Right ventricle myocardium inferior (tissue), 1 donor: ENCODE results near the gene CD164. TPM values are rescaled to one million over a fixed set of nuclear protein-coding genes. Genes with fewer than 3 reads are reported as not detected.
A peak's percentile ranks its signal among the peaks of the same experiment; 100 is the strongest.

Experiments used
- ATAC-seq: fragments of 200-7000 bp; cut with Tn5 transposase; one replicate; pipeline ENCODE4 v1.9.1; 2020; ENCODE audit warnings: mild to moderate bottlenecking, moderate library complexity
- DNase-seq: peaks from one replicate; pipeline ENCODE4 v3.0.0; 2021; ENCODE audit errors: missing footprints
- intact Hi-C: fragments of 100-400 bp; cut with DNase I; formaldehyde crosslinking; loops from one replicate; pipeline ENCODE4 v1.11.0; 2022
- long read RNA-seq: library from polyadenylated mRNA; unstranded; transcript quantifications from one replicate; pipeline ENCODE4 v2.0.0, GENCODE V29; 2021
- total RNA-seq: library from RNA; stranded (reverse); fragmentation: NEBNext Ultra II Directional; extraction: Animal tissue kit (Norgen Biotek cat#: 25700); gene quantifications from one replicate; pipeline ENCODE4 v1.2.1, GENCODE V29; 2021
- donor health status: DM: no; HTN: yes; CAD: no; lungs with severe emphysema.

Gene CD164
- total RNA-seq, result 112 TPM
- long read RNA-seq, transcript CD164-202 (6 exons, 3,365 nt), result major isoform, 80 of 80 reads
- long read RNA-seq, partial matches to known transcripts, result 0 of 80 reads
- long read RNA-seq, other reads (novel, unspliced or antisense), result 0 of 80 reads

GRCh38 chr6:109381747-109382575 is at the start of gene CD164:
TSS of gene CD164 (minus strand) at chr6:109382467. CDS start at chr6:109382378, 89 bp downstream.
- intact Hi-C loops, result loop anchor here (2.0 to 5.0 kb wide), 4 partner anchors 59 to 310 kb away; partner anchors contain the start of genes AK9, FIG4, PPIL6 and SMPD2
- peak; percentile 94 for ATAC-seq
- peak; percentile 96 for DNase-seq

GRCh38 chr6:109429496-109429895 is 47.2 kb upstream of the CD164 start:
- ATAC-seq, result peak; percentile 16
- intact Hi-C loops, result no loop called here

GRCh38 chr6:109428889-109429477 is 46.7 kb upstream of the CD164 start:
- intact Hi-C loops, result no loop called here
- DNase-seq (no peak), ATAC-seq (peak; percentile 59)

More at GRCh38 chr6:109429496-109429895, 47.2 kb upstream of the CD164 start:
- DNase-seq, result no peak

GRCh38 chr6:109424946-109425345 is 42.7 kb upstream of the CD164 start:
- intact Hi-C loops, result no loop called here
- DNase-seq (no peak), ATAC-seq (no peak)

- intact Hi-C loops, result no loop called here
- ATAC-seq (no peak), DNase-seq (no peak)
Observed at GRCh38 chr6:109421184-109421583, 38.9 kb upstream of the CD164 start.

GRCh38 chr6:109420751-109421150 is 38.5 kb upstream of the CD164 start:
- ATAC-seq, result no peak
- intact Hi-C loops, result no loop called here

GRCh38 chr6:109417646-109418045 is 35.4 kb upstream of the CD164 start:
- intact Hi-C loops, result no loop called here
- no peak for ATAC-seq

More at GRCh38 chr6:109420751-109421150, 38.5 kb upstream of the CD164 start:
- no peak for DNase-seq

GRCh38 chr6:109411034-109411433 is 28.8 kb upstream of the CD164 start:
- intact Hi-C loops, result no loop called here
- ATAC-seq (no peak), DNase-seq (no peak)

More at GRCh38 chr6:109417646-109418045, 35.4 kb upstream of the CD164 start:
- DNase-seq, result no peak

GRCh38 chr6:109406196-109406595 is 23.9 kb upstream of the CD164 start:
- ATAC-seq (no peak), DNase-seq (no peak)
- intact Hi-C loops, result no loop called here

GRCh38 chr6:109397020-109397419 is 14.8 kb upstream of the CD164 start:
- intact Hi-C loops, result no loop called here
- ATAC-seq, result no peak
- no peak for DNase-seq

- ATAC-seq (no peak), DNase-seq (no peak)
- intact Hi-C loops, result no loop called here
Observed at GRCh38 chr6:109396046-109396718, 13.9 kb upstream of the CD164 start.

GRCh38 chr6:109393886-109394281 is 11.6 kb upstream of the CD164 start:
- intact Hi-C loops, result no loop called here

GRCh38 chr6:109393157-109393885 is 11.1 kb upstream of the CD164 start:
- DNase-seq, result no peak
- no peak for ATAC-seq
- intact Hi-C loops, result no loop called here

More at GRCh38 chr6:109393886-109394281, 11.6 kb upstream of the CD164 start:
- ATAC-seq (no peak), DNase-seq (no peak)

- intact Hi-C loops, result no loop called here
- ATAC-seq (peak; percentile 28), DNase-seq (no peak)
Observed at GRCh38 chr6:109389650-109390274, 7.5 kb upstream of the CD164 start.

GRCh38 chr6:109388265-109388664 is 6.0 kb upstream of the CD164 start:
- intact Hi-C loops, result no loop called here
- DNase-seq, result no peak
- no peak for ATAC-seq

- ATAC-seq, result no peak
- DNase-seq, result no peak
- intact Hi-C loops, result loop anchor here (1.0 to 5.0 kb wide), 6 partner anchors 57 to 309 kb away; partner anchors contain the start of genes AK9, CEP57L1, FIG4 and PPIL6
Observed at GRCh38 chr6:109383438-109383940, 1.2 kb upstream of the CD164 start.

- intact Hi-C loops, result loop anchor here (1.0 to 5.0 kb wide), 6 partner anchors 58 to 309 kb away; partner anchors contain the start of genes AK9, CEP57L1, FIG4 and PPIL6
Observed at GRCh38 chr6:109382576-109383437, 540 bp upstream of the CD164 start.

More at GRCh38 chr6:109382576-109383437, 540 bp upstream of the CD164 start:
- ATAC-seq, result peak; percentile 95
- peak; percentile 98 for DNase-seq
